ENCODE results near the gene FBL.

- TF ChIP-seq, protein P1, sequence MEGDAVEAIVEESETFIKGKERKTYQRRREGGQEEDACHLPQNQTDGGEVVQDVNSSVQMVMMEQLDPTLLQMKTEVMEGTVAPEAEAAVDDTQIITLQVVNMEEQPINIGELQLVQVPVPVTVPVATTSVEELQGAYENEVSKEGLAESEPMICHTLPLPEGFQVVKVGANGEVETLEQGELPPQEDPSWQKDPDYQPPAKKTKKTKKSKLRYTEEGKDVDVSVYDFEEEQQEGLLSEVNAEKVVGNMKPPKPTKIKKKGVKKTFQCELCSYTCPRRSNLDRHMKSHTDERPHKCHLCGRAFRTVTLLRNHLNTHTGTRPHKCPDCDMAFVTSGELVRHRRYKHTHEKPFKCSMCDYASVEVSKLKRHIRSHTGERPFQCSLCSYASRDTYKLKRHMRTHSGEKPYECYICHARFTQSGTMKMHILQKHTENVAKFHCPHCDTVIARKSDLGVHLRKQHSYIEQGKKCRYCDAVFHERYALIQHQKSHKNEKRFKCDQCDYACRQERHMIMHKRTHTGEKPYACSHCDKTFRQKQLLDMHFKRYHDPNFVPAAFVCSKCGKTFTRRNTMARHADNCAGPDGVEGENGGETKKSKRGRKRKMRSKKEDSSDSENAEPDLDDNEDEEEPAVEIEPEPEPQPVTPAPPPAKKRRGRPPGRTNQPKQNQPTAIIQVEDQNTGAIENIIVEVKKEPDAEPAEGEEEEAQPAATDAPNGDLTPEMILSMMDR (IDR thresholded peaks at IDR 0.05): no peak
- TF ChIP-seq, protein P2, sequence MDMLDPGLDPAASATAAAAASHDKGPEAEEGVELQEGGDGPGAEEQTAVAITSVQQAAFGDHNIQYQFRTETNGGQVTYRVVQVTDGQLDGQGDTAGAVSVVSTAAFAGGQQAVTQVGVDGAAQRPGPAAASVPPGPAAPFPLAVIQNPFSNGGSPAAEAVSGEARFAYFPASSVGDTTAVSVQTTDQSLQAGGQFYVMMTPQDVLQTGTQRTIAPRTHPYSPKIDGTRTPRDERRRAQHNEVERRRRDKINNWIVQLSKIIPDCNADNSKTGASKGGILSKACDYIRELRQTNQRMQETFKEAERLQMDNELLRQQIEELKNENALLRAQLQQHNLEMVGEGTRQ (IDR thresholded peaks at IDR 0.05): no peak
These were observed 19.8 kb upstream of the FBL start for GRCh38 chr19:39865953-39866352.

All from A549 (cell line).